Adipocyte (in vitro differentiated cells): ENCODE data around the gene TNFAIP8.
"Not testable (repeated sequence)": the region's sequence is repeated elsewhere in the genome, so short reads cannot be mapped to it uniquely, and the experiment has no call there.

ENCODE experiments used
- DNase-seq: peaks from one replicate; pipeline ENCODE4 v3.0.0-alpha.2; 2015; ENCODE audit warnings: low read depth
- H3K27me3 ChIP-seq: replicated peaks from 2 replicates; pipeline ENCODE4 v1.7.0; 2013; ENCODE audit warnings: mild to moderate bottlenecking, low read length, moderate library complexity; ENCODE audit not compliant: control insufficient read depth, insufficient read depth
- H3K36me3 ChIP-seq: 2 replicates; pipeline ENCODE4 v1.7.0; 2013; ENCODE audit warnings: low read length, mild to moderate bottlenecking, moderate library complexity; ENCODE audit not compliant: control insufficient read depth, insufficient read depth, severe bottlenecking
- H3K4me1 ChIP-seq: 2 replicates; pipeline ENCODE4 v1.7.0; 2013; ENCODE audit warnings: mild to moderate bottlenecking, low read length, moderate library complexity; ENCODE audit not compliant: control insufficient read depth, insufficient read depth
- H3K4me3 ChIP-seq: 2 replicates; pipeline ENCODE4 v1.7.0; 2013; ENCODE audit warnings: mild to moderate bottlenecking, low read length, moderate library complexity
- H3K9ac ChIP-seq: 2 replicates; pipeline ENCODE4 v1.7.0; 2013; ENCODE audit warnings: mild to moderate bottlenecking, low read length, moderate library complexity
- H3K9me3 ChIP-seq: 2 replicates; pipeline ENCODE4 v1.7.0; 2013; ENCODE audit warnings: mild to moderate bottlenecking, low read length, moderate library complexity; ENCODE audit not compliant: control insufficient read depth

TNFAIP8 gene

DNA sequence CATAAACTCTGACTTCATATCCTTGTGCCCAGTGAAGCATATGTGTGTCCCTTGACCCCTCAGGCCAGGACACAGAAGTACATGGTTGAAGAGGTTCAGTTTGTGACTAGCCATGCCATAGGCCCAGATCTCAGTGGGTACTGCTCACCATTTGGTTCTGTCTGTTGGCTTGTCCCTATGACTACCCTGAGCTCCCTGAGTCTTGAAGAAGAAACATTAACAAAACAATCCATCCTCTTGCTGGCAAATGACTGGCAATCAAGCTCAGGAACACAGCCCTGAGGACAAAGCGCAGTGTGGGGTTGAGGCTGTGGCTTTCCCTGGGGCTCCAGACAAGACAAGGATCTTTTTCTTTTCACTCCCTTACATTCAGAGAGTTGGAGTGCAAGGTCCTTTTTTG lies 46.3 kb downstream of the TNFAIP8 start:
- H3K4me1 ChIP-seq, result peaks cover 32% of the 10 kb centered on the region
- H3K9me3 ChIP-seq, result no peaks in the 10 kb centered on the region
- no peaks in the 10 kb centered on the region for H3K27me3 ChIP-seq
- no peak overlapping the region for H3K4me3 ChIP-seq
- H3K9ac ChIP-seq, result no peak overlapping the region
- DNase-seq, result no peak
- no peaks in the 10 kb centered on the region for H3K36me3 ChIP-seq

DNA sequence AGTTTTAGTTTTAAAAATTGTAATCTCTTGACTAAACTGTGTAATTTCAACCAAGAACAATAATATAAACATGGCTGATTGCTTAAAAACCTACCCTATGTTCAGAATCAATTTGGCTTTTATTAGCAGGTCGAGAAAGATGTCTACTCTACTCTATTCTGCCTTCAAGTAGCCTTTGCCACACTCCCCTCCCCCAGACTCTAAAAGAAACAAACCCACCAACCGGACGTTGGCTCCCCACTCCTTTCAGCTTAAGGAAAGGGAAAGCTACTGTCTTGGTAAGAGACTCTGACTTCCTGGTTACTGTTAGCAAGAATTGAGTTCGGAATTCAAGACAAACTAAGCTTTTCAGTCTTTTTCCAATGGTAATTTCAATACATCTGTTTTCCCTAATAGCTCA lies 46.7 kb downstream of the TNFAIP8 start:
- Histone ChIP-seq H3K27me3 (no peaks in the 10 kb centered on the region), H3K9ac (no peak overlapping the region), H3K9me3 (no peaks in the 10 kb centered on the region), H3K4me1 (peaks cover 28% of the 10 kb centered on the region), H3K36me3 (no peaks in the 10 kb centered on the region), H3K4me3 (no peak overlapping the region)
- no peak for DNase-seq

DNA sequence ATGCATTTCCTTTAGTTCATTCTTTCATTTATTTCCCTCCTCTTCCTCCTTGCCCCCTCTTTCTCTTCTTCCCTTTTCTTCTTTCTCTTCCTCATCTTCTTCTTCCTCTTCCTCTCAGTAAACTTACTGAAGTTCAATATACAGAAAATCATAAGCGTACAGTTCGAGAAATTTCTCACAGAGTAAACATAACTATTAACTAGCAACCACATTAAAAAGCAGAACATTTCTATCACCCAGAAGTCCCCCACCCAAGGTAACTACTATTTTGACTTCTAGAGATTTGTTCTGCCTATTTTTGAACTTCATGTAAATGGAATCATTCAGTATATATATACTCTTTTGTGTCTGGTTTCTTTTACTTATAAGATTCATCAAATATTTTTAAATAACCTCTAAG lies 48.2 kb downstream of the TNFAIP8 start:
- H3K9ac ChIP-seq, result no peak overlapping the region
- no peaks in the 10 kb centered on the region for H3K9me3 ChIP-seq
- no peaks in the 10 kb centered on the region for H3K27me3 ChIP-seq
- H3K36me3 ChIP-seq, result no peaks in the 10 kb centered on the region
- DNase-seq, result no peak
- H3K4me1 ChIP-seq, result peaks cover 14% of the 10 kb centered on the region
- H3K4me3 ChIP-seq, result no peak overlapping the region

DNA sequence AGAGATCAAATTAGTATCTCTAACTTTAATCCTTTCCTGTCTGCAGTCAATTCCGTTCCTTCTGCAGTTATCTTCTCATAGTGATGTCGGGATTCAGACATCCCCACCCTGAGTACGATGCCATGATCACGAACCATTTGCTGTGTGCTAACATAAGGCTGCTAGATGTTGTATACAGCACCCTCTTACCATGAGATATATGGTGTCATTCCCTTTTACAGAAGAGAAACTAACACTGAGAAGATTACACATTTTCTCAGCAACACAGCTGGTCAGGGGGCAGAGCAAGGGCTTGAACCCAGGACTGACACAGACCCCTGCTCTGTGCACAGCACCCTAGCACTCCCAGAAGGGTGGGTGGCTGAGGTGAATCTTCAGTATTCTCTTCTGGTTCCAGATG lies 49.6 kb downstream of the TNFAIP8 start:
- peaks cover 1% of the 10 kb centered on the region for H3K4me1 ChIP-seq
- no peaks in the 10 kb centered on the region for H3K9me3 ChIP-seq
- H3K4me3 ChIP-seq, result no peak overlapping the region
- H3K27me3 ChIP-seq, result no peaks in the 10 kb centered on the region
- H3K36me3 ChIP-seq, result no peaks in the 10 kb centered on the region
- DNase-seq, result no peak
- no peak overlapping the region for H3K9ac ChIP-seq

DNA sequence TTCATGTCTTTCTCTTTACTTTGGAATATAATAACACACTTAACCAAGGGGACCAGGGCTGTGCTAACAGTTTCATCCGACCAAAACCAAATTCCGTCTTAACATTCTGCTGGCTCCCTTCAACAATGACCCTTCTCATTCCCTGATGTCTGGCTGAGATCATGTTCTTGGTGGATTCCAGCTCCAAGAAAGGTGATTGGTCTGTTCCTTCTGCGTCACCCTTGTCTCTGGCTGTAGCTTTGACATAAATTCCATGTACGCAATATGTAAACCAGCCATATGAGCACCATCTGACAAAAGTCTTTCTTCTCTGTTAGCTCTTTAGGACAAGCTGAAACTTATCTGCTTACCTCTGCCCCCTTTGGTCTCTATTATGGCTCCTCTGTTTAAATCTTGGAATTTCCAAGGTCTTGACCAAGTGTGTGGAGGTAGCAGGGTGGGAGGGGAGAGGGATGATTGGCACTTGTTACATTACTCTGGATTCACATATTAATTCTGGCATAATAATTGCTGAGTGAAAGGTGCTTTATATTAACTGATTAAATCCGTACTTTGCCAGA lies 50.8 kb downstream of the TNFAIP8 start:
- no peaks in the 10 kb centered on the region for H3K9me3 ChIP-seq
- DNase-seq, result no peak
- H3K27me3 ChIP-seq, result no peaks in the 10 kb centered on the region
- no peak overlapping the region for H3K9ac ChIP-seq
- H3K4me1 ChIP-seq, result peaks cover 13% of the 10 kb centered on the region
- no peaks in the 10 kb centered on the region for H3K36me3 ChIP-seq
- no peak overlapping the region for H3K4me3 ChIP-seq

GRCh38 chr5:119409235-119409815 lies 53.5 kb downstream of the TNFAIP8 start:
- DNase-seq, result no peak
- Histone ChIP-seq H3K36me3 (no peaks in the 10 kb centered on the region), H3K27me3 (no peaks in the 10 kb centered on the region), H3K9me3 (no peaks in the 10 kb centered on the region), H3K4me1 (peaks cover 20% of the 10 kb centered on the region), H3K4me3 (no peak overlapping the region), H3K9ac (no peak overlapping the region)

- H3K4me3 ChIP-seq, result peak overlapping the region; percentile 83
- no peaks in the 10 kb centered on the region for H3K27me3 ChIP-seq
- no peaks in the 10 kb centered on the region for H3K36me3 ChIP-seq
- no peaks in the 10 kb centered on the region for H3K9me3 ChIP-seq
- peak overlapping the region; percentile 87 for H3K9ac ChIP-seq
- H3K4me1 ChIP-seq, result peaks cover 20% of the 10 kb centered on the region
- DNase-seq, result no peak
These were observed 54.8 kb downstream of the TNFAIP8 start for GRCh38 chr5:119410448-119411159.

DNA sequence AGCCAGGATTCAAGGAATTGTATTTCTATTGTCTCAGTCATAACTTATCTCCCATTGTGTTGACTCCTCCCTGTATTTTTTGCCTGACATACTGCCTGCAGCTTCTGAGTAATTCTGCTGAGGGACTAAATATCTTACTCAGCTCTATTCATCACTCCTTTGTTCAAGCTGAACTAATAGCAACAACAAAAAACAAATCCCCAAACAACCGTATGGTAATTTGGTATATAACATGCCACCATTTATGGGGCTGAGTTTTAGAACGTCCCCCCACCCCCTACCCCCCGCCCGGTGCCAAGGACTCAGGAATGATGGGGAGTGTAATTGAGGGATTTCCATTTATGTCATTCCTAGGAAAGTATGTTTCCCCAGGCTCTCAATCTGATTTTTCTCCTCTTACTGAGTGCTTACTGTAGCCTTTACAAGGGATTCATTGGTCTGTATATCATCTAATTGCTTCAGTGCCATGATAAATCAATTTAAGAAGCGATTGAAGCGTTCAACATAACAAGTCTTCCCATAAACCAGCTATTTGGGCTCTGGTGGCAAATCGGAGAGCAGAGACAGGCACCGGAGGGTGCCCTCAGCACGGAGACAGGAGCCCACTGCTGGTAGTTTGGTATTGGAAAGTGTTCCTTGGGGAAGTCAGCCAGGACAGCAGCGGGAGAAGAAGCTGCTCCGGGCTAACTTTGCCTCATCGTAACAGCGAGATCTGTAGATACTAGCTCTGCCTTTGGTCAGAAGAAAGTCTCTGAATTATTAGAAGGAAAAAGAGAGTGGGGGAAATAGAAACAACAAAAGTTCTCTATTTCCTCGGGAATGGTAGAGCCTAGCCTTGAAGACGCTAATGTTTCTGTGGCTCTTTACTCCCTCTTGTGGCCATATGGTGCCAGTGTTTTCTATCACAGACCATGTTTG lies 55.8 kb downstream of the TNFAIP8 start:
- Histone ChIP-seq H3K9me3 (no peaks in the 10 kb centered on the region), H3K4me1 (peaks cover 20% of the 10 kb centered on the region), H3K4me3 (peak overlapping the region; percentile 83), H3K36me3 (no peaks in the 10 kb centered on the region), H3K9ac (peak overlapping the region; percentile 87), H3K27me3 (no peaks in the 10 kb centered on the region)
- peak; percentile 89 for DNase-seq

DNA sequence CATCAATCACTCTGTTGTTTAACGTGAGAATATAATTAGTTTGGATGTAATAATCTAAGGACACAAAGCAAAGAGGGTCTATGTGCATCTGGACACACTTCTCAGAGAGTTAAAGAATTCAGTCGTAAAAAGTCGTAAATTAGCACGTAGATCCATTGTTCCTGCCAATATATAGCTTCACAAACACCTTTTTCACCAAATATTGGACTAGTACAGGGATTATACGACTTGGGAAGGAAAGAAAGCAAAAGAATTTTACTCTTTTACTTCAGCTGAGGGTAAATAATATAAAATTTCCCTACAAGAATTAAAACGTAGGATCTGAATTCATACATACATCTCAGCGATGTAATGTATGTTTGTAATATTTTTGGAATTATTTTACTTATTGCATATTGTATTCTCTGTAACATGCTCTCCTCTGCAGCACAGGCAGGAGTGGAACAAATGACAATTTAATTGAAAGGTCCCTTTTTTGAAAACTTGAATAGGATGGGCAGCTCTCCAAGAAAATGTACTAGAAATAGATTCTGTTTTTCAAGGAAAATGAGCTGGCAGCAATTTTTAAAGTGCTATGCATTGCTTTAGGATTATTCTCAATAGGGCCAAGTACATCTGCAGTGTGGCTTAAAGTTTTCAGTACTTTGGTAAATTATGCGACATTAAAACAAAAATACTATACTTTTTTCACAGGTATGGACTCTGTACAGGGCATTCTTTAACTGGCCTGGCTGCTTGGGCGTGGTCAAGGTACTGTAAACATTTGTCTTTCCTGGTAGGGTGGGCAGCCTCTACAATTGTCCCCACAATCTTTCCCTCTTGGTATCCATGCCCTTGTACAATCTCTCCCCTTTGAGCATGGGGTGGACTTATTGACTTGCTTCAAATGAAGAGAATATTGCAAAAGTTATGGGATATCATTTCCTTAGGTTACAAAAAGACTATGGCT lies 56.7 kb downstream of the TNFAIP8 start:
- H3K4me3 ChIP-seq, result peak overlapping the region; percentile 83
- DNase-seq, result no peak
- no peaks in the 10 kb centered on the region for H3K9me3 ChIP-seq
- H3K36me3 ChIP-seq, result no peaks in the 10 kb centered on the region
- H3K4me1 ChIP-seq, result peaks cover 20% of the 10 kb centered on the region
- H3K9ac ChIP-seq, result peak overlapping the region; percentile 87
- no peaks in the 10 kb centered on the region for H3K27me3 ChIP-seq

GRCh38 chr5:119414124-119414734 lies 58.4 kb downstream of the TNFAIP8 start:
- not testable (repeated sequence) for H3K27me3 ChIP-seq, H3K4me3 ChIP-seq, H3K9ac ChIP-seq, H3K9me3 ChIP-seq, H3K36me3 ChIP-seq, DNase-seq
- H3K4me1 ChIP-seq, result peaks cover 20% of the 10 kb centered on the region
